GM12878 (cell line): Measurements from ENCODE around the gene CT45A9. TPM values are rescaled to one million over a fixed set of nuclear protein-coding genes. Genes with fewer than 3 reads are reported as not detected.

Source experiments
- ATAC-seq: fragments of 200-7000 bp; cut with Tn5 transposase; 3 replicates; pipeline ENCODE4 v1.9.1; 2020; ENCODE audit warnings: mild to moderate bottlenecking, moderate library complexity
- BruUV-seq: library from RNA; stranded (reverse); fragments of 400-500 nt; replicated peaks from 2 replicates; lab custom pipeline; 2021; lab: Mats Ljungman, UMichigan
- CTCF ChIA-PET: fragments of 300-600 bp; sonication (Branson Sonifier 250); formaldehyde crosslinking; extraction: SDS; loops from one replicate; lab custom pipeline; 2021; ENCODE audit warnings: inconsistent platforms; lab: Yijun Ruan, JAX
- POLR2A ChIA-PET: fragments of 350-600 bp; formaldehyde crosslinking; extraction: SDS; loops from one replicate; lab custom pipeline; 2021; ENCODE audit warnings: inconsistent platforms; lab: Charles Lee
- RAD21 ChIA-PET: fragments of 300-600 bp; sonication (Branson Sonifier 250); formaldehyde crosslinking; loops from one replicate; lab custom pipeline; 2023; ENCODE audit warnings: antibody characterized with exemption; ENCODE audit not compliant: unreplicated experiment; lab: Charles Lee
- SMC1A ChIA-PET: fragments of 300-600 bp; sonication (Branson Sonifier 250); formaldehyde crosslinking; loops from one replicate; lab custom pipeline; 2023; ENCODE audit not compliant: unreplicated experiment, uncharacterized antibody; lab: Charles Lee
- DNase-seq: peaks from one replicate; pipeline ENCODE4 v3.0.0-alpha.2; 2011; ENCODE audit warnings: low read depth, low spot score
- FAIRE-seq: peaks from 3 replicates; lab custom pipeline; 2011; peaks lifted over from hg19 to GRCh38; lab: Jason Lieb, UNC
- H2AFZ ChIP-seq: 2 replicates; pipeline ENCODE4 v1.6.0; 2011; ENCODE audit warnings: low read depth, low read length, control low read depth; ENCODE audit not compliant: control insufficient read depth
- H3K27ac ChIP-seq: 2 replicates; pipeline ENCODE4 v1.5.1; 2011; ENCODE audit warnings: control low read depth; ENCODE audit not compliant: control insufficient read depth, insufficient read depth
- H3K27me3 ChIP-seq, 2 experiments: replicated peaks in 1 of 2; 2 replicates each; pipeline versions ENCODE4 v1.6.0 to v1.6.1; 2011; ENCODE audit warnings: low read length in 1 of 2; ENCODE audit not compliant: control insufficient read depth in 2 of 2, insufficient read depth in 2 of 2
- H3K36me3 ChIP-seq, 2 experiments: 2 replicates each; pipeline ENCODE4 v1.5.1; 2011; ENCODE audit warnings: low read length in 1 of 2; ENCODE audit not compliant: control insufficient read depth in 2 of 2, insufficient read depth in 2 of 2
- H3K4me1 ChIP-seq: 2 replicates; pipeline ENCODE4 v1.6.1; 2011; ENCODE audit warnings: mild to moderate bottlenecking, low read length, moderate library complexity, mixed read lengths; ENCODE audit not compliant: control insufficient read depth, insufficient read depth
- H3K4me2 ChIP-seq: 2 replicates; pipeline ENCODE4 v1.6.0; 2011; ENCODE audit warnings: control low read depth; ENCODE audit not compliant: control insufficient read depth, insufficient read depth
- H3K4me3 ChIP-seq: fragments of 200-600 bp; sonication (generic); 2 replicates; pipeline ENCODE4 v1.5.1; 2016
- H3K79me2 ChIP-seq: 2 replicates; pipeline ENCODE4 v1.6.0; 2011; ENCODE audit warnings: low read length; ENCODE audit not compliant: control insufficient read depth, insufficient read depth
- H3K9ac ChIP-seq: 2 replicates; pipeline ENCODE4 v1.8.0; 2011; ENCODE audit warnings: low read length, control low read depth, mixed read lengths; ENCODE audit not compliant: control insufficient read depth, insufficient read depth
- H3K9me3 ChIP-seq: replicated peaks from 3 replicates; pipeline ENCODE4 v1.5.1; 2011; ENCODE audit warnings: mild to moderate bottlenecking, low read length; ENCODE audit not compliant: control insufficient read depth, insufficient read depth
- H4K20me1 ChIP-seq: 2 replicates; pipeline ENCODE4 v1.6.0; 2011; ENCODE audit not compliant: control insufficient read depth, insufficient read depth
- WGBS: methylation state at CpG from one replicate; pipeline ENCODE4 v1.1.6; 2016; ENCODE audit warnings: low lambda C conversion rate; ENCODE audit not compliant: insufficient replicate concordance, insufficient coverage; ENCODE audit errors: missing lambda C conversion rate; 5-methylcytosine and 5-hydroxymethylcytosine counted together
- in situ Hi-C: fragments of 300-500 bp; cut with MboI; formaldehyde crosslinking; loops from 9 replicates; pipeline ENCODE4 v1.14.3; 2018; ENCODE audit warnings: mixed read lengths
- intact Hi-C: fragments of 100-400 bp; cut with micrococcal nuclease; formaldehyde crosslinking; loops from one replicate; pipeline ENCODE4 v1.14.2; 2022; ENCODE audit not compliant: unreplicated experiment
- polyA plus RNA-seq, 11 experiments: library from polyadenylated mRNA; depleted of rRNA in 4 of 11; unstranded in 6 of 11; stranded (reverse) in 5 of 11; fragments of >200 nt; fragmentation: Nextera tagmentation in 4 of 11; fragmentation: Illumina TruSeq in 1 of 11; extraction: Ambion mirVana in 4 of 11; extraction: Trizol in 1 of 11; gene quantifications; 1 replicate in 1 of 11; 2 replicates in 10 of 11; pipeline versions ENCODE4 v1.2.1 to v1.2.3, GENCODE V29; 2011 to 2016; ENCODE audit warnings: inconsistent platforms in 2 of 11, missing spikeins in 2 of 11, low read depth in 1 of 11
- total RNA-seq, 4 experiments: library from RNA; depleted of rRNA in 3 of 4; stranded (reverse); fragments of >200 nt in 3 of 4; fragmentation: Illumina TruSeq in 1 of 4; extraction: Trizol in 1 of 4; gene quantifications; 2 replicates each; pipeline versions ENCODE4 v1.2.1 to v1.2.3, GENCODE V29; 2013 to 2021
- TF ChIP-seq, protein P1 (sequence below): fragments of 450-650 bp; IDR thresholded peaks from 2 replicates; pipeline ENCODE4 v1.6.1; 2017; ENCODE audit warnings: mild to moderate bottlenecking
- TF ChIP-seq, protein P2 (sequence below): fragments of 450-650 bp; IDR thresholded peaks from 2 replicates; pipeline ENCODE4 v1.6.1; 2017; ENCODE audit warnings: antibody characterized with exemption, mild to moderate bottlenecking, moderate library complexity

Gene CT45A9
- total and polyA plus RNA-seq, 10 of the 15 experiments (the other 5 are each of a cell fraction or from before 2014, with no cell fraction given), result not detected

GRCh38 chrX:135914404-135914803 lies 42.8 kb upstream of the CT45A9 start:
- Histone ChIP-seq H3K36me3 (no peaks in the 10 kb centered on the region), H3K27me3 (peaks cover 0 to 2% of the 10 kb centered on the region in 2 experiments; a peak in 2 of 4 replicates), H4K20me1 (no peaks in the 10 kb centered on the region), H3K27ac (no peak overlapping the region), H3K4me3 (no peak overlapping the region), H3K4me2 (no peak overlapping the region), H3K4me1 (no peaks in the 10 kb centered on the region), H2AFZ (no peak overlapping the region), H3K9ac (no peak overlapping the region), H3K79me2 (no peaks in the 10 kb centered on the region)
- FAIRE-seq (no peak), ATAC-seq (no peak)
- no TSS peak for BruUV-seq
- in situ Hi-C loops (no loop called here), intact Hi-C loops (no loop called here)
- ChIA-PET POLR2A (no interaction called here), SMC1A (no interaction called here), RAD21 (no interaction called here)
- WGBS, result 13% methylated on average over 5 of the region's 5 CpGs
- TF ChIP-seq, protein P1, sequence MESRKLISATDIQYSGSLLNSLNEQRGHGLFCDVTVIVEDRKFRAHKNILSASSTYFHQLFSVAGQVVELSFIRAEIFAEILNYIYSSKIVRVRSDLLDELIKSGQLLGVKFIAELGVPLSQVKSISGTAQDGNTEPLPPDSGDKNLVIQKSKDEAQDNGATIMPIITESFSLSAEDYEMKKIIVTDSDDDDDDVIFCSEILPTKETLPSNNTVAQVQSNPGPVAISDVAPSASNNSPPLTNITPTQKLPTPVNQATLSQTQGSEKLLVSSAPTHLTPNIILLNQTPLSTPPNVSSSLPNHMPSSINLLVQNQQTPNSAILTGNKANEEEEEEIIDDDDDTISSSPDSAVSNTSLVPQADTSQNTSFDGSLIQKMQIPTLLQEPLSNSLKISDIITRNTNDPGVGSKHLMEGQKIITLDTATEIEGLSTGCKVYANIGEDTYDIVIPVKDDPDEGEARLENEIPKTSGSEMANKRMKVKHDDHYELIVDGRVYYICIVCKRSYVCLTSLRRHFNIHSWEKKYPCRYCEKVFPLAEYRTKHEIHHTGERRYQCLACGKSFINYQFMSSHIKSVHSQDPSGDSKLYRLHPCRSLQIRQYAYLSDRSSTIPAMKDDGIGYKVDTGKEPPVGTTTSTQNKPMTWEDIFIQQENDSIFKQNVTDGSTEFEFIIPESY, result no peak
- TF ChIP-seq, protein P2, sequence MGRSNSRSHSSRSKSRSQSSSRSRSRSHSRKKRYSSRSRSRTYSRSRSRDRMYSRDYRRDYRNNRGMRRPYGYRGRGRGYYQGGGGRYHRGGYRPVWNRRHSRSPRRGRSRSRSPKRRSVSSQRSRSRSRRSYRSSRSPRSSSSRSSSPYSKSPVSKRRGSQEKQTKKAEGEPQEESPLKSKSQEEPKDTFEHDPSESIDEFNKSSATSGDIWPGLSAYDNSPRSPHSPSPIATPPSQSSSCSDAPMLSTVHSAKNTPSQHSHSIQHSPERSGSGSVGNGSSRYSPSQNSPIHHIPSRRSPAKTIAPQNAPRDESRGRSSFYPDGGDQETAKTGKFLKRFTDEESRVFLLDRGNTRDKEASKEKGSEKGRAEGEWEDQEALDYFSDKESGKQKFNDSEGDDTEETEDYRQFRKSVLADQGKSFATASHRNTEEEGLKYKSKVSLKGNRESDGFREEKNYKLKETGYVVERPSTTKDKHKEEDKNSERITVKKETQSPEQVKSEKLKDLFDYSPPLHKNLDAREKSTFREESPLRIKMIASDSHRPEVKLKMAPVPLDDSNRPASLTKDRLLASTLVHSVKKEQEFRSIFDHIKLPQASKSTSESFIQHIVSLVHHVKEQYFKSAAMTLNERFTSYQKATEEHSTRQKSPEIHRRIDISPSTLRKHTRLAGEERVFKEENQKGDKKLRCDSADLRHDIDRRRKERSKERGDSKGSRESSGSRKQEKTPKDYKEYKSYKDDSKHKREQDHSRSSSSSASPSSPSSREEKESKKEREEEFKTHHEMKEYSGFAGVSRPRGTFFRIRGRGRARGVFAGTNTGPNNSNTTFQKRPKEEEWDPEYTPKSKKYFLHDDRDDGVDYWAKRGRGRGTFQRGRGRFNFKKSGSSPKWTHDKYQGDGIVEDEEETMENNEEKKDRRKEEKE, result no peak
- TF ChIP-seq, all 136 proteins: peak for 0
- DNase-seq, result no peak
- no peaks in the 10 kb centered on the region for H3K9me3 ChIP-seq
- CTCF ChIA-PET, result interaction anchor here (0.7 kb wide), 1 partner anchor 154 kb away, joined by 3 read pairs; no protein-coding TSS in a partner anchor
